Spleen (tissue), 13 donors: ENCODE results near the gene PARD3B. TPM values are rescaled to one million over a fixed set of nuclear protein-coding genes. Genes with fewer than 3 reads are reported as not detected.

ENCODE experiments used
- DNase-seq: peaks from one replicate; pipeline ENCODE4 v3.0.0-alpha.2; 2020
- H3K27ac ChIP-seq, 8 donors: fragments of 200-600 bp; sonication (generic) in 7 of 8; 1 replicate in 4 of 8; 2 replicates in 4 of 8; pipeline versions ENCODE4 v1.5.0 to v1.8.0; 2016 to 2021; ENCODE audit warnings: inconsistent platforms in 4 of 8, mild to moderate bottlenecking in 4 of 8, moderate library complexity in 1 of 8
- H3K27me3 ChIP-seq, 7 donors: fragments of 200-600 bp; sonication (generic) in 6 of 7; replicated peaks in 1 of 7; 1 replicate in 4 of 7; 2 replicates in 3 of 7; pipeline versions ENCODE4 v1.5.0 to v1.8.0; 2016 to 2021; ENCODE audit warnings: inconsistent platforms in 3 of 7, mild to moderate bottlenecking in 1 of 7
- H3K36me3 ChIP-seq, 6 donors: fragments of 200-600 bp; sonication (generic) in 5 of 6; 1 replicate in 4 of 6; 2 replicates in 2 of 6; pipeline versions ENCODE4 v1.5.0 to v1.8.0; 2016 to 2021; ENCODE audit warnings: inconsistent platforms in 2 of 6
- H3K4me1 ChIP-seq, 6 donors: fragments of 200-600 bp; sonication (generic) in 5 of 6; 1 replicate in 3 of 6; 2 replicates in 3 of 6; pipeline versions ENCODE4 v1.5.0 to v1.8.0; 2016 to 2021; ENCODE audit warnings: inconsistent platforms in 3 of 6
- H3K4me3 ChIP-seq, 8 donors: fragments of 200-600 bp; sonication (generic) in 7 of 8; 1 replicate in 4 of 8; 2 replicates in 4 of 8; pipeline versions ENCODE4 v1.5.0 to v1.8.0; 2016 to 2021; ENCODE audit warnings: inconsistent platforms in 4 of 8, mild to moderate bottlenecking in 4 of 8, moderate library complexity in 2 of 8
- H3K9me3 ChIP-seq, 8 donors: fragments of 200-600 bp; sonication (generic) in 7 of 8; 1 replicate in 4 of 8; 2 replicates in 4 of 8; pipeline versions ENCODE4 v1.5.0 to v1.8.0; 2016 to 2021; ENCODE audit warnings: inconsistent platforms in 4 of 8
- POLR2A ChIP-seq, 3 donors: fragments of 450-650 bp; IDR thresholded peaks; one replicate each; pipeline ENCODE4 v1.5.1; 2017; ENCODE audit warnings: antibody characterized with exemption in 3 of 3, mild to moderate bottlenecking in 1 of 3
- POLR2AphosphoS5 ChIP-seq, 3 donors: sonication (generic); formaldehyde crosslinking; IDR thresholded peaks; one replicate each; pipeline ENCODE4 v1.5.1; 2017; ENCODE audit warnings: antibody characterized with exemption in 3 of 3
- WGBS, 5 donors: extraction: QIAGEN DNeasy Blood & Tissue Kit in 3 of 5; methylation state at CpG; one replicate each; pipeline versions ENCODE4 v1.1.5 to v1.1.7; 2013 to 2018; 5-methylcytosine and 5-hydroxymethylcytosine counted together
- intact Hi-C: fragments of 100-400 bp; cut with DNase I; formaldehyde crosslinking; loops from one replicate; pipeline ENCODE4 v1.15.0; 2023; ENCODE audit warnings: low total_unique reads
- long read RNA-seq, 2 donors: transcript quantifications; one replicate each; lab custom pipeline, GENCODE V29; 2026
- polyA plus RNA-seq, 3 donors: library from polyadenylated mRNA; stranded (reverse); fragments of 200-250 nt; gene quantifications; one replicate each; pipeline ENCODE4 v1.2.1, GENCODE V29; 2013
- total RNA-seq, 7 donors: library from RNA; depleted of rRNA in 3 of 7; stranded (reverse); fragments of >200 nt in 3 of 7; fragmentation: NEBNext Ultra II Directional in 4 of 7; extraction: Animal tissue kit (Norgen Biotek cat#: 25700) in 4 of 7; gene quantifications; one replicate each; pipeline versions ENCODE4 v1.1.0 to v1.2.1, GENCODE V29; 2016 to 2021
- TF ChIP-seq, protein P1 (sequence below), 11 experiments: fragments of 200-600 bp in 7 of 11; fragments of 450-650 bp in 4 of 11; sonication (generic) in 4 of 11; IDR thresholded peaks in 8 of 11; conservative IDR thresholded peaks in 3 of 11; 1 replicate in 7 of 11; 2 replicates in 4 of 11; pipeline versions ENCODE4 v1.4.0 to v1.8.0; 2016 to 2021; ENCODE audit warnings: antibody characterized with exemption in 11 of 11, inconsistent platforms in 4 of 11, mild to moderate bottlenecking in 1 of 11
- donor health status: healthy with polysubstance abuse.
- donor health status: DM: no; HTN: no; CAD: no; lungs with moderate emphysema.
- donor health status: DM: no; HTN: no; CAD: no.
- donor health status: Bipolar disorder and iron deficiency.
- donor health status: healthy.
- donor health status: DM: no; HTN: no; CAD: no.
- donor health status: DM: yes; HTN: yes; CAD: no.

The PARD3B gene
- total RNA-seq (10 to 100 TPM; 12.3 to 27.8 (median 17.0) TPM), polyA plus RNA-seq (1 to 10 TPM in 1 of 3 donors, under 1 TPM in 2; 0.85 to 1.3 (median 0.87) TPM)
- long read RNA-seq, donor 1, result 0 reads
- long read RNA-seq, donor 2, result 0 reads

GRCh38 chr2:204544961-204545860 lies at the start of gene PARD3B:
Gene PARD3B, plus strand, starts transcription at chr2:204545475. Its CDS starts 525 bp downstream, at chr2:204546000.
- WGBS, 5 donors, result 1 to 4% (median 1%) methylated on average over 30 to 82 of the region's 82 CpGs
- DNase-seq, result peak; percentile 83
- H3K9me3 ChIP-seq, result no peaks in the 10 kb centered on the region
- peak within 1 kb of the TSS; percentile 56 to 84 (median 64) for H3K4me3 ChIP-seq
- H3K36me3 ChIP-seq, result no peaks in the 10 kb centered on the region
- intact Hi-C loops, result no loop called here
- H3K27me3 ChIP-seq, result peaks cover 0 to 42% (median 10%) of the 10 kb centered on the region in 7 donors
- H3K4me1 ChIP-seq, result peaks cover 0 to 33% (median 16%) of the 10 kb centered on the region in 6 donors
- TF ChIP-seq POLR2AphosphoS5 (IDR thresholded peaks at IDR 0.05), result peak in 2 of 3 donors; percentile 41 to 54
- TF ChIP-seq, protein P1, sequence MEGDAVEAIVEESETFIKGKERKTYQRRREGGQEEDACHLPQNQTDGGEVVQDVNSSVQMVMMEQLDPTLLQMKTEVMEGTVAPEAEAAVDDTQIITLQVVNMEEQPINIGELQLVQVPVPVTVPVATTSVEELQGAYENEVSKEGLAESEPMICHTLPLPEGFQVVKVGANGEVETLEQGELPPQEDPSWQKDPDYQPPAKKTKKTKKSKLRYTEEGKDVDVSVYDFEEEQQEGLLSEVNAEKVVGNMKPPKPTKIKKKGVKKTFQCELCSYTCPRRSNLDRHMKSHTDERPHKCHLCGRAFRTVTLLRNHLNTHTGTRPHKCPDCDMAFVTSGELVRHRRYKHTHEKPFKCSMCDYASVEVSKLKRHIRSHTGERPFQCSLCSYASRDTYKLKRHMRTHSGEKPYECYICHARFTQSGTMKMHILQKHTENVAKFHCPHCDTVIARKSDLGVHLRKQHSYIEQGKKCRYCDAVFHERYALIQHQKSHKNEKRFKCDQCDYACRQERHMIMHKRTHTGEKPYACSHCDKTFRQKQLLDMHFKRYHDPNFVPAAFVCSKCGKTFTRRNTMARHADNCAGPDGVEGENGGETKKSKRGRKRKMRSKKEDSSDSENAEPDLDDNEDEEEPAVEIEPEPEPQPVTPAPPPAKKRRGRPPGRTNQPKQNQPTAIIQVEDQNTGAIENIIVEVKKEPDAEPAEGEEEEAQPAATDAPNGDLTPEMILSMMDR (IDR thresholded peaks at IDR 0.05 in 8 of 11, conservative IDR thresholded peaks at IDR 0.05 in 3 of 11), result no peak
- peak within 1 kb of the TSS; percentile 46 to 86 (median 82) for H3K27ac ChIP-seq

DNA sequence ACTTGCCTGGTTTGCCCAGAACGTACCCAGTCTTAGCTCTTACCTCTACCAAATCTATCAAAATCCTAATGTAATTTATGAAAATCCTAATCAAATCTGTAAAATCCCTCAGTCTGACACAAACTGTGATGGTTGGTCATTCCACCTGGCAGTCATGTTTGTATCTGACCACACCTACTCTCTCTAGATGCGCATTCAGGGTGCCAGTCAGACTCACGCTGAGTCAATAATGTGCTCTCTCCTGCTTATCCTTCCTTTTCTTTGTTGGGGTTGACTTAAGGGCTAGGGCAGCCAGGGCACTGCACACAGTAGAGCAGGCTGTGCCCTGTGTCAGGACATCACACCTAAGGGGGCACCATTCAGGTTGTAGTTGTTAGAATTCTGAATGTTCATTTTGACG lies 48.5 kb upstream of the PARD3B start:
- no peak overlapping the region for H3K27ac ChIP-seq
- H3K4me3 ChIP-seq, result no peak overlapping the region
- H3K4me1 ChIP-seq, result no peaks in the 10 kb centered on the region
- no peaks in the 10 kb centered on the region for H3K9me3 ChIP-seq
- intact Hi-C loops, result no loop called here
- no peaks in the 10 kb centered on the region for H3K36me3 ChIP-seq
- 86 to 96% (median 92%) methylated on average over 4 of the region's 4 CpGs for WGBS, 5 donors
- H3K27me3 ChIP-seq, result no peaks in the 10 kb centered on the region
- no peak for DNase-seq
- TF ChIP-seq, protein P1 (IDR thresholded peaks at IDR 0.05 in 8 of 11, conservative IDR thresholded peaks at IDR 0.05 in 3 of 11), result no peak
- TF ChIP-seq POLR2AphosphoS5 (IDR thresholded peaks at IDR 0.05) (no peak), POLR2A (IDR thresholded peaks at IDR 0.05) (no peak)

DNA sequence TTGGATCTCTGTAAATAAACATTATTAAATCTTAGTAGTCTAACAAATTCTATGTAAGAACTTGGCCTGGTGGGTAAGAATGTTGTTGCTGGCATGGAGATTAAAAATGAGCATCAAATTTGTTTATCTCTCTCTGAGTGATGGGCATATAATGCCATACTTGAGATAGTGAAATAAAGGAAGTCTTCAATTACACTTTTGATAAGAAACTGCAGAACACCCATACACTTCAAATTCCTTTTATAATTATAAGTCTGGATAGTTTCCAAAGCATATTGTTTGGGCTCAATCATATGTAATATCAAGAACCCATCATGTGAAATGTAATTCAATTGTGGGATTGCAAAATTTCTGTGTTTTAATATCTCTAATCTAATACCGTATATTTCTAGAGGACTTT lies 47.4 kb upstream of the PARD3B start:
- DNase-seq, result no peak
- Histone ChIP-seq H3K4me3 (no peak overlapping the region), H3K27ac (no peak overlapping the region), H3K27me3 (no peaks in the 10 kb centered on the region), H3K9me3 (no peaks in the 10 kb centered on the region), H3K36me3 (no peaks in the 10 kb centered on the region), H3K4me1 (no peaks in the 10 kb centered on the region)
- intact Hi-C loops, result no loop called here
- TF ChIP-seq POLR2AphosphoS5 (IDR thresholded peaks at IDR 0.05), result no peak
- TF ChIP-seq, protein P1 (IDR thresholded peaks at IDR 0.05 in 8 of 11, conservative IDR thresholded peaks at IDR 0.05 in 3 of 11), result no peak
- no peak for TF ChIP-seq POLR2A (IDR thresholded peaks at IDR 0.05)
- WGBS, 5 donors, result 74 to 91% (median 82%) methylated on average over 1 of the region's 1 CpG

GRCh38 chr2:204498291-204498690 lies 47.0 kb upstream of the PARD3B start:
- no peak for TF ChIP-seq POLR2AphosphoS5 (IDR thresholded peaks at IDR 0.05)
- no peak for TF ChIP-seq POLR2A (IDR thresholded peaks at IDR 0.05)
- TF ChIP-seq, protein P1 (IDR thresholded peaks at IDR 0.05 in 8 of 11, conservative IDR thresholded peaks at IDR 0.05 in 3 of 11), result no peak
- Histone ChIP-seq H3K4me3 (no peak overlapping the region), H3K27me3 (no peaks in the 10 kb centered on the region), H3K4me1 (no peaks in the 10 kb centered on the region), H3K27ac (no peak overlapping the region), H3K36me3 (no peaks in the 10 kb centered on the region), H3K9me3 (no peaks in the 10 kb centered on the region)
- 75 to 87% (median 84%) methylated on average over 3 of the region's 3 CpGs for WGBS, 5 donors
- no peak for DNase-seq
- intact Hi-C loops, result no loop called here
